ENCODE data around the gene NELL2.

The NELL2 gene

DNA sequence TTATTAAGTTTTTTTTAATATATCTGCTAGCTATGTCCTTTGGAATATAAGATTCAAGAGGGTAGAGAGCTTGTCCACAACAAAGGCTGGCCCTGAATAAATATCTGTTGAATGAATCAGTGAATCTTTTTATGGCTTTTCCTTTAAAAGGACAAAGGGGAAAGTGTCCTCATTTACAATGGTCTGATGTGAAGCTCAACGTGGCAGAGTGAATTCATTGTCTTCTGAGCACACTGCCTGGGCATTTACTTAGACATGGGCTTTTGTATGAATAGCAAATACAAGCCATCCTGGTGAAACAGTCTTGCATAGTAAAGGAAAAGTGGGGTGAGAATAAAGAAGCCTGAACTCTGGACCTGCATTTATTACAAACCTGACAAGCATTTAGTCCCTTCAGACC lies 201.2 kb downstream of the NELL2 start:
- no peaks in the 10 kb centered on the region for H3K36me3 Mint-ChIP-seq (ENCODE audit: low read depth)

DNA sequence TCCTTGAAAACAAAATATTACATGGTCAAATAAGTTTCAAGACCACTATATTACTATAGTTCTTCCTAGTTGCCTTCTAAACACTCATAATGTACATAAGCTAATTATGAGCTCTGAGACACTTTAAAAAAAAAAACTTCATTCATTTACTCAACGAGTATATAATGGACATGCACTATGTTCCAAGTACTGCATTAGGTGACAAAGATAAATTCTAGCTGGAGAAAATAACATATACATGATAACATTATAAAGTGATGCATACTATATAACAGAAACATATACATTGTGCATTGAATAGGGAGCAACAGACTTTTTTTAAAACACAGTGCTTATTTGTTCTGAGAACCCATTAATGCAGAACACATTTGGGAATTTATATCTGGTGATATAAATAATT lies 202.3 kb downstream of the NELL2 start:
- H3K27ac Mint-ChIP-seq: no peak overlapping the region
- no peak overlapping the region for H3K4me3 Mint-ChIP-seq
- H3K27me3 Mint-ChIP-seq (ENCODE audit: low read depth): no peaks in the 10 kb centered on the region
- DNase-seq (ENCODE audit: low spot score): no peak
- H3K9me3 Mint-ChIP-seq: peaks cover 9% of the 10 kb centered on the region
- H3K4me1 Mint-ChIP-seq (ENCODE audit: low read depth): no peaks in the 10 kb centered on the region
- no peaks in the 10 kb centered on the region for H3K36me3 Mint-ChIP-seq (ENCODE audit: low read depth)

More for the DNA sequence above, 201.2 kb downstream of the NELL2 start:
- Mint-ChIP-seq H3K4me3 (no peak overlapping the region), H3K9me3 (no peaks in the 10 kb centered on the region), H3K27me3 (ENCODE audit: low read depth) (no peaks in the 10 kb centered on the region), H3K27ac (no peak overlapping the region), H3K4me1 (ENCODE audit: low read depth) (no peaks in the 10 kb centered on the region)
- DNase-seq (ENCODE audit: low spot score): no peak

DNA sequence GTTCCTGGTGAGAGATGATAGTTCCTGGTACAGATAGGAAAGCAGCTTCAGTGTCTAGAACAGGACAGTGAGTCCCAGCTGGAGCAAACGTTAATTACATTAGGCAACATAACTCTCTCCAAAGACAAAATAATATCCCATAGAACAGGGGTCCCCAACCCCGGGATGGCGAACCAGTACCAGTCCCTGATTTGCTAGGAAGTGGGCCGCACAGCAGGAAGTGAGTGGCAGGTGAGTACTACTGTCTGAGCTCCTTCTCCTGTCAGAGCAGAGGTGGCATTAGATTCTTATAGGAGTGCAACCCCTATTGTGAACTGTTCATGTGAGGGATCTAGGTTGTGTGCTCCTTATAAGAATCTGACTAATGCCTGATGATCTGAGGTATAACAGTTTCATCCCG lies 204.1 kb downstream of the NELL2 start:
- Mint-ChIP-seq H3K27me3 (ENCODE audit: low read depth) (no peaks in the 10 kb centered on the region), H3K9me3 (peaks cover 10% of the 10 kb centered on the region), H3K27ac (no peak overlapping the region), H3K36me3 (ENCODE audit: low read depth) (no peaks in the 10 kb centered on the region), H3K4me1 (ENCODE audit: low read depth) (no peaks in the 10 kb centered on the region), H3K4me3 (no peak overlapping the region)
- no peak for DNase-seq (ENCODE audit: low spot score)

DNA sequence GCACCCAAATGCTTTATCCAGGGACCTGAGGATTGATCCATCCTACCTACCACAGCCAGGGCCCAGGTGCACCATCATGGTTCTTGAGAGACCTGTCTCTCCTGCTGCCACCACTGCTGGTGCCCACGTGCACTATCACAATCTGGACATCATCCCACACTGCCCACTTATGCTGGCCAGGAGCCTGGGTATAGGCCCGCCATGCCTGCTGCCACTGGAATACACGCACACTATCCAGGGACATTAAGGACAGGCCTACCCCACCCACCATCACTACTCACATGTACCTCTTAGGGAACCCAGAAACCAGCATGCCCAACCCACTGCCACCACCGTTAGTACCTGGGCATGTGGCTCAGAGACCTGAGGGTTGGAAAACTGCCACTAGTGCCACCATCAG lies 207.7 kb downstream of the NELL2 start:
- no peaks in the 10 kb centered on the region for H3K36me3 Mint-ChIP-seq (ENCODE audit: low read depth)
- H3K27ac Mint-ChIP-seq: no peak overlapping the region
- H3K4me1 Mint-ChIP-seq (ENCODE audit: low read depth): no peaks in the 10 kb centered on the region
- H3K4me3 Mint-ChIP-seq: no peak overlapping the region
- DNase-seq (ENCODE audit: low spot score): no peak
- peaks cover 10% of the 10 kb centered on the region for H3K9me3 Mint-ChIP-seq
- H3K27me3 Mint-ChIP-seq (ENCODE audit: low read depth): no peaks in the 10 kb centered on the region

DNA sequence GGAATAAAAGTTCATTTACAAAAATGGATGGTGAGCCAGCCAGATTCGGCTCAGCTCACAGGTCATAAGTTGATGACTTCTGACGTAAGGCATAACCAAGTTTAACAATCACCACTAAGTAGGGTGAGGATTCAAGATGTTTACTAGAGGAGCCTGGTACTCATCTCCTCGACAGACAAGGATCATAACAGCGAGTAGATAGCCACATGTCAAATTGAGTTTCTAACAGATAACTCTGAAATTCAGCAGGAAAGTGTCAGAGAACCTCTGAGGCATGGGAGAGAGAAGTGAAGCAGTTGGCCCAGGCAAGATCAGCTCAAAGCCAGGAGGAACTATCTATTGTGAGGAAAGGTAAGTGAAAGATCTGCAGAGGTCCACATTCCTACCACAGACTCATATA lies 208.7 kb downstream of the NELL2 start:
- DNase-seq (ENCODE audit: low spot score): no peak
- Mint-ChIP-seq H3K4me3 (no peak overlapping the region), H3K27me3 (ENCODE audit: low read depth) (no peaks in the 10 kb centered on the region), H3K27ac (no peak overlapping the region), H3K36me3 (ENCODE audit: low read depth) (no peaks in the 10 kb centered on the region), H3K9me3 (peaks cover 10% of the 10 kb centered on the region), H3K4me1 (ENCODE audit: low read depth) (no peaks in the 10 kb centered on the region)

DNA sequence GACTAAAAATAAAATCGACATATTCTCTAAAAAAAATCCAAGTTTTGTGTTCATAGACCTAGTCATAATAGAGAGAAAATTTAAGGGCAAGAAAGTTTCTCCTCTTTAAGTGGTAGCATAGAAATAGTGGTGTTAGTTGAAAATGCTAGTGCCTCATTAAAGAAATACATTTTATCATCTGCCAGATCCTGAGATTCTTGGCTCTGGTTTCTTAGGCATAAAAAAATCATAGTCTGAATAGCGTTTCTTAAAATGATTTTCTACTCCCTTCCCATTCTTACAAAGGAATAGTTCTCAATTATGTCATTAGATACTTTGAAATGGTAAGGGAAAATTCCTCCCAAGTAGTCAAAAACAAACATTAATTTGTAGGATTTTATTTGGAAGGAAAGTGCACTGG lies 212.8 kb downstream of the NELL2 start:
- Mint-ChIP-seq H3K9me3 (no peaks in the 10 kb centered on the region), H3K4me1 (ENCODE audit: low read depth) (no peaks in the 10 kb centered on the region), H3K36me3 (ENCODE audit: low read depth) (no peaks in the 10 kb centered on the region), H3K4me3 (no peak overlapping the region), H3K27ac (no peak overlapping the region), H3K27me3 (ENCODE audit: low read depth) (no peaks in the 10 kb centered on the region)
- DNase-seq (ENCODE audit: low spot score): no peak

DNA sequence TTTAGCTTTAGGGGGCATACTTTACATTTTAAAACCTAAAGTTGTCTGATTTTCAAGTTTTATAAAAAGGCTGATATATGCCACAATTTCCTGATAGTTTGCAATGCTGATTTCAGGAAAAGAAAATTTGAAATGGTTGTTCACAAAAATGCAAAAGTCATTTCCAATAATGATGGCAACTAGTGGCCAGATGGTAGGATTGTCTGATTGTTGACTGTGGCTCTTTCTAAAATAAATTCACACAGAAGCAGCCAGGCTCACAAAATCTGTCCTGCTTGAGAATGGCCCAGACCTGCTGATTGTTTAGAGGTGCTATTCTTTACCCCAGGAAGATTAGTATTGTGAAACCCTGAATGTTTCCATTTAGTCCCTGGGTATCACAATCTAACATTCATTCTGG lies 220.3 kb downstream of the NELL2 start:
- H3K4me1 Mint-ChIP-seq (ENCODE audit: low read depth): peaks cover 3% of the 10 kb centered on the region

DNA sequence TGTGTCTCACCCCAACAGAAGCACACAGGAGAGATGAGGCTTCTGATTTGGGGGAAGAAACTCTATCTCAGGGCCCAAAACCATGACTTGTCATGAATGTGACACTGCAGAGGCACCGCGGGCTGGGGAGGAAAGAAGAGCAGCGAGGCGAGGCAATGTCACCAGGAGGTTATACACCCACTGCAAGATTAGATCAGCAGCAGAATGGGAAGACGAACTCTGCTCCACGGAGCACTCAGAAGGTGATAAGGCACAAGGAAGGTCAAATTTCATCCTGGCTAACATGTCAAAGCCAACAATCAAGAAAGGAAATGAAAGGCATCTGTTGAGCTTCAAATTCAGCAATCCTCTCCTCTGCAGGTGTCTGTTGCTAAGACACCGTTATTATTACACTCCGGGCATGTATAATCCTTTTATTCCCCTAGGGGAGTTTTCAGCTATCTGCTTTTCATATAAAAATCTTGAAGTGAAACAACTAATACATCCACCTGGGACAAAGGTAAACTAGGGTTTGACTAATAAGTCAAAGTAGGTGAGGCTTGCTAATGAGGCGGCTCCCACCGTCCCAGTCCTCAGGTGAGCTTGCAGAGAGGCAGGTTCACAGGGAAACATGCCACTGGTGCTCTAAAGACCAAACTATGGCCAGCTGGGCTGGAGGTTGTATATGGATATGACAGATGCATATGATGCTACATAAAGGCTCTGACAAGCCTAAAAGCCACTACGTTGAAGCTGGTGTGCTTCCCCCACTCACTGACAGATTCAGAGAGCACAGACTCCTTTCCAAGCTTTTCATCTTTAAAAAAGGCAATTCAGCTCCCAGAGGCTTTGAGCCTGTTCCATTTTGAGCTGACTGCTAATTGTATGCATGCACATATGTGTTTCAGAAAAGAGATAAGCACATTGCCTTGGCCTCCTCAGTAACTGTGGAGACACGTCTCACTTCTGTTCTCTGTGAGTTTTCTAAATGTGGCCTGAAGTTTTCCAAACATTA lies 221.2 kb downstream of the NELL2 start:
- Mint-ChIP-seq H3K4me3 (no peak overlapping the region), H3K9me3 (no peaks in the 10 kb centered on the region), H3K4me1 (ENCODE audit: low read depth) (peaks cover 3% of the 10 kb centered on the region), H3K36me3 (ENCODE audit: low read depth) (no peaks in the 10 kb centered on the region), H3K27ac (no peak overlapping the region), H3K27me3 (ENCODE audit: low read depth) (no peaks in the 10 kb centered on the region)
- DNase-seq (ENCODE audit: low spot score): no peak

More for the DNA sequence above, 220.3 kb downstream of the NELL2 start:
- Mint-ChIP-seq H3K27ac (no peak overlapping the region), H3K9me3 (no peaks in the 10 kb centered on the region), H3K36me3 (ENCODE audit: low read depth) (no peaks in the 10 kb centered on the region), H3K4me3 (no peak overlapping the region), H3K27me3 (ENCODE audit: low read depth) (no peaks in the 10 kb centered on the region)
- no peak for DNase-seq (ENCODE audit: low spot score)

DNA sequence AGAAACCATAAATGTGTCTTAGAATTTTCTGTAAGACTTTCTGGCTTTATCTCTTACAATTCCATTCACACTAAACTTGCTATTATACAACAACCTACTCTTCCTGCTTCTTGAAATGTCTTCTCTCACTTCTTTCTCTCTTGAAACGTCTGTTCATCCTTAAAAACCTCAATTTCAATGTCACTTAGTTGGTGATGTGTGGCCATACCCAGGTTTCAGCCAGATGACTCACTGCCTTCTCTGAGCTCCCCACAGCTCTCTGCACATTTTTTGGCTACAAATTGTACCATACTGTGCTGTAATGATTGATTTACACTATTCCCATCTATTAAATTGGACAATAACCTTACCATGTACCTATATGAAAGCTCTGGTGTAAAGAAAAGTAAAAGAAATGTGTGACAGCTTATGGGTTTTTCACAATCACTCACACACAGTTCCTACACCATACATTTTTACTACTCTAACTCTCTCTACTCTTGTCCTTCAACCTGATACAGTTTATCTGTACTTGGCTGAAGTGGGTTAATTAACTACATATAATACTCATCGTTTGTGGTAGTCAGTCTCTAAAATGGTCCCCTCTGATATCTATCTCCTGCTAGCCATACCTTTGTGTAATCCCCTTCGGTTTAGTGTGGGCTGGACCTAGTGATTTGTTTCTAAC lies 222.1 kb downstream of the NELL2 start:
- Mint-ChIP-seq H3K9me3 (no peaks in the 10 kb centered on the region), H3K4me3 (no peak overlapping the region), H3K4me1 (ENCODE audit: low read depth) (peaks cover 3% of the 10 kb centered on the region), H3K27me3 (ENCODE audit: low read depth) (no peaks in the 10 kb centered on the region), H3K36me3 (ENCODE audit: low read depth) (no peaks in the 10 kb centered on the region), H3K27ac (no peak overlapping the region)
- no peak for DNase-seq (ENCODE audit: low spot score)

DNA sequence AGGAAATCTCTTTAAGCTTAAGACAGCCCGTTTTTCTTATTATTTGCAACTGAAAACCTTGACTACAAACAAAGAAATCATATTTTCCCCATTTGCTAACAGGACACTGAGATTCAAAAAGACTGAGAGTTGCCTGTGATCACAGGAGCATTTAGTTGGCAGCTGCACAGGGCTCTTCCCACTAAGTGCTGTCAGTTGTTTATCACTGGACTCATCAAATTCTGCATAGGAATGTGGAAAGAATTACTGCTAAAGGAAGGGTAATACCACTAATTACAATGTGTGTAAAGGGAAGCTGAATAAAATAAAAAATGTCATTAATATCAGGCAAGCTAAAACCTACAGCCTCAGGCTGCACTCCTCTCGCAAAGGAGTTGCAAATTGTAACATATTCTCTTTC lies 226.4 kb downstream of the NELL2 start:
- Mint-ChIP-seq H3K9me3 (no peaks in the 10 kb centered on the region), H3K27ac (no peak overlapping the region), H3K4me1 (ENCODE audit: low read depth) (peaks cover 4% of the 10 kb centered on the region), H3K27me3 (ENCODE audit: low read depth) (no peaks in the 10 kb centered on the region), H3K4me3 (no peak overlapping the region), H3K36me3 (ENCODE audit: low read depth) (no peaks in the 10 kb centered on the region)
- DNase-seq (ENCODE audit: low spot score): no peak

DNA sequence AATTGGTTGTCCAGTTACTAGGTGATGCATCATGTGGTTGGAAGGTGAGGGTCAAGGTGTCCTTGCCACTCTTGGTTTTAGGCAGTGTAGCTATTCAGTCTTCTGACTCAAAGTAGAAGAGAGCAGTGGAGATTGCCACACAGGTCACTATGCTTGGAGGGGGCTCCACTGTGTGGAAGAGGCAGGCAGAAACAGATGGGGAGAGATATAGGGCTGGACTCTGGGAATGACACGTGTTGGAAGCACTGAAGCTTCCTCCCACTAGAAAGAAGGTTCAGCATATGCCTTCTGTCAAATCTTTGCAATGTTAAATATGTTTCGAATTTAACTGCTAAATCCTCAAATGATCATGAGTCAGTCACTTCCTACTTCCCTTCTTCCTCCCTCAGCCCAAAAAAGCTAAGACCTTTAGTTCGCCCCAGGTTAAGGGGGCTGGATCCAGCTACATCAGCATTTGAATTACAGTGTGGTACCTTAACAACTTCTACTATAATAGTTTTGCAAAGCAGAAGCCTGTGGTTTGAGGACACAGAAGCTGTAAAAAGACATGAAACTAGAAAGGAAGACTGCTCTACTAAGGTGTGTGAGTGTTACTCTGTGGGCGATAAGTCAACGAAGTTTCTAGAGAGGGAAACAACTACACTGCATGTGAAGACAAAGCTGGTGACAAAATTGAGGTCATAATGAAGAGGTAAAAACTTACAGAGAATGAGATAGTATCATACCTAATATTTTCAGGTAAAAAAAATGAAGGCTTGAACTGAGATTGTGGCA lies 228.0 kb downstream of the NELL2 start:
- peaks cover 2% of the 10 kb centered on the region for H3K4me1 Mint-ChIP-seq (ENCODE audit: low read depth)
- no peaks in the 10 kb centered on the region for H3K9me3 Mint-ChIP-seq

DNA sequence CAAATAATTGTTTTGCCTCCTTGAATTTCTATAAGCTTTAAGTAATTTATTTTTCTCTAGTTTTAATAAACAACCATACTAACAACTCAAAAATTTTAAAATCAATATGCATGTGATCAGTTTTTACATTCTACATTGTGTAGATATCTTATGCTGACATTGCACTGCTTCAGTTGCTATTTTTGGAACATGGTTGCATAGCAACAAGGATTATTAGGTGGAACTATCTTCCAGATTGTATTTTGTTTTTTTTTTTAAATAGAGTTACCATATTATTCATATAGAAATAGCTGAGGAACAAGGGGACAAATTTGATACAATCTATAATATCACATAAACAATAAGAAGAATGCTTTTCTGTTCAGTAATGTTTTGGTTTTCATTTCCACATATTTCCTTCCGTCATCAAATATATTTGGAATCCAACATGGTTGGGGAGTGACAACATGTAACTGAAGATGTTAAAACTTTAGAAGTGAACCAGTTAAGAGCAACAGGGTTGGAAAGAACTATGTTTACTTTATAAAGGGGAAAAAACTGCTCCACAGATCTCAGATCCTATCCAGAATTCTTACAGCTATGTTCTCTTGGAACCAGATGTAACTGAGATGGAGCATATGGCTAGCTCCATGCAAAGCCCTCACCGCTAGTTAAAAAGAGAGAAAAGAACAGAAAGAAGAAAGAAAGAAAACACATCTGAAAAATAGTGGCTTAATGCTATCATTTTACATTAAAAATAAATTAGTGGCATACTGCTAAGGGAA lies 235.5 kb downstream of the NELL2 start:
- Mint-ChIP-seq H3K27me3 (ENCODE audit: low read depth) (no peaks in the 10 kb centered on the region), H3K4me3 (no peak overlapping the region), H3K36me3 (ENCODE audit: low read depth) (no peaks in the 10 kb centered on the region), H3K4me1 (ENCODE audit: low read depth) (no peaks in the 10 kb centered on the region), H3K9me3 (no peaks in the 10 kb centered on the region), H3K27ac (no peak overlapping the region)
- no peak for DNase-seq (ENCODE audit: low spot score)

More for the DNA sequence above, 228.0 kb downstream of the NELL2 start:
- no peak for DNase-seq (ENCODE audit: low spot score)
- H3K27me3 Mint-ChIP-seq (ENCODE audit: low read depth): no peaks in the 10 kb centered on the region
- H3K36me3 Mint-ChIP-seq (ENCODE audit: low read depth): no peaks in the 10 kb centered on the region
- no peak overlapping the region for H3K27ac Mint-ChIP-seq
- no peak overlapping the region for H3K4me3 Mint-ChIP-seq

DNA sequence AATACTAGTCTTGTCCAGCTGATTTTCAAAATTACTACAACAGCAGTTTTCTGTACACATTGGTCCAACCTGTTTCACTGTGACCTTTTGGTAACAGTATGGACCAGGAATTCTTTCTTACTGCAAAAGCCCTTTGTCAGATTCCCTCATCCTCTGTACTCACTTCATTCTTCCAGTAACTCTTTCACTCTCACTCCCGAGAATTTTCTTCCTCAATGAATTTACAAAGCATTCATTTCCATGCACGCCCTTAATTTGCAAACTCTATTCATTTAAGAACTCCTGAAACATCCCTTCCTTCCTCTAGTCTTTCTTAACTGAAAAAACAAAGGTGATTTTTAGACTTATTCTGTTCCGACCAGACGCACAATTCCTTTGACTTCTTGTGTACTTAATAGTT lies 238.2 kb downstream of the NELL2 start:
- no peak for DNase-seq (ENCODE audit: low spot score)
- Mint-ChIP-seq H3K4me3 (no peak overlapping the region), H3K9me3 (no peaks in the 10 kb centered on the region), H3K36me3 (ENCODE audit: low read depth) (no peaks in the 10 kb centered on the region), H3K27me3 (ENCODE audit: low read depth) (no peaks in the 10 kb centered on the region), H3K4me1 (ENCODE audit: low read depth) (no peaks in the 10 kb centered on the region), H3K27ac (no peak overlapping the region)
